Aortic smooth muscle cell (primary cell): ENCODE measurements around the gene PXYLP1. TPM values are rescaled to one million over a fixed set of nuclear protein-coding genes. Genes with fewer than 3 reads are reported as not detected.

Source experiments
- total RNA-seq: library from RNA; depleted of rRNA; stranded (reverse); fragments of >200 nt; gene quantifications from 2 replicates; pipeline ENCODE4 v1.2.3, GENCODE V29; 2014

PXYLP1 gene, protein sequence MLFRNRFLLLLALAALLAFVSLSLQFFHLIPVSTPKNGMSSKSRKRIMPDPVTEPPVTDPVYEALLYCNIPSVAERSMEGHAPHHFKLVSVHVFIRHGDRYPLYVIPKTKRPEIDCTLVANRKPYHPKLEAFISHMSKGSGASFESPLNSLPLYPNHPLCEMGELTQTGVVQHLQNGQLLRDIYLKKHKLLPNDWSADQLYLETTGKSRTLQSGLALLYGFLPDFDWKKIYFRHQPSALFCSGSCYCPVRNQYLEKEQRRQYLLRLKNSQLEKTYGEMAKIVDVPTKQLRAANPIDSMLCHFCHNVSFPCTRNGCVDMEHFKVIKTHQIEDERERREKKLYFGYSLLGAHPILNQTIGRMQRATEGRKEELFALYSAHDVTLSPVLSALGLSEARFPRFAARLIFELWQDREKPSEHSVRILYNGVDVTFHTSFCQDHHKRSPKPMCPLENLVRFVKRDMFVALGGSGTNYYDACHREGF
- 5.4 and 10.2 TPM in 2 replicates for total RNA-seq

GRCh38 chr3:141231101-141231951, at the start of gene PXYLP1:
TSS of gene PXYLP1 (plus strand) at chr3:141231825. CDS start at chr3:141260176, 28,351 bp downstream.

Other genes starting within 250 kb of the PXYLP1 start
- gene SPSB4, start 180.5 kb upstream of the PXYLP1 start, total RNA-seq = under 0.01 TPM in 1 of 2 replicates, not detected in the other
- 88.3 and 92.2 TPM in 2 replicates for gene ZBTB38, start 136.7 kb downstream of the PXYLP1 start, total RNA-seq